KMS-11 (cell line): Measurements from ENCODE around the gene CYB5A.

Experiments
- H2AFZ ChIP-seq: fragments of 200-600 bp; sonication (generic); 2 replicates; pipeline ENCODE4 v1.6.1; 2016; ENCODE audit warnings: antibody characterized with exemption, mixed run types, low read depth
- H3K27ac ChIP-seq: fragments of 200-600 bp; sonication (generic); 2 replicates; pipeline ENCODE4 v1.6.1; 2016; ENCODE audit warnings: mild to moderate bottlenecking, mixed run types
- H3K27me3 ChIP-seq: fragments of 200-600 bp; sonication (generic); 2 replicates; pipeline ENCODE4 v1.6.1; 2017; ENCODE audit warnings: mild to moderate bottlenecking, low read depth, mixed run types, moderate library complexity; ENCODE audit not compliant: insufficient read depth
- H3K36me3 ChIP-seq: fragments of 200-600 bp; sonication (generic); 2 replicates; pipeline ENCODE4 v1.6.1; 2017; ENCODE audit warnings: mild to moderate bottlenecking, mixed run types; ENCODE audit not compliant: insufficient read depth
- H3K4me1 ChIP-seq: fragments of 200-600 bp; sonication (generic); 2 replicates; pipeline ENCODE4 v1.6.1; 2016; ENCODE audit warnings: mild to moderate bottlenecking, low read depth, mixed run types; ENCODE audit not compliant: poor library complexity, severe bottlenecking
- H3K4me2 ChIP-seq: fragments of 200-600 bp; sonication (generic); 2 replicates; pipeline ENCODE4 v1.7.0; 2016; ENCODE audit warnings: mild to moderate bottlenecking, mixed run types
- H3K4me3 ChIP-seq: fragments of 200-600 bp; sonication (generic); IDR thresholded peaks from 2 replicates; pipeline ENCODE4 v1.6.1; 2017; ENCODE audit warnings: low read depth, low read length, mixed read lengths; ENCODE audit not compliant: insufficient read depth
- H3K79me2 ChIP-seq: fragments of 200-600 bp; sonication (generic); 2 replicates; pipeline ENCODE4 v1.6.1; 2016; ENCODE audit warnings: low read depth, mixed run types; ENCODE audit not compliant: insufficient read depth
- H3K9ac ChIP-seq: fragments of 200-600 bp; sonication (generic); 2 replicates; pipeline ENCODE4 v1.6.1; 2016; ENCODE audit warnings: mild to moderate bottlenecking, mixed run types
- H4K20me1 ChIP-seq: fragments of 200-600 bp; sonication (generic); 2 replicates; pipeline ENCODE4 v1.6.1; 2016; ENCODE audit warnings: mild to moderate bottlenecking, mixed run types; ENCODE audit not compliant: insufficient read depth
- TF ChIP-seq, protein P1 (sequence below): fragments of 200-600 bp; sonication (generic); conservative IDR thresholded peaks from 2 replicates; pipeline ENCODE4 v1.6.1; 2017; ENCODE audit warnings: low read depth, mild to moderate bottlenecking, antibody characterized with exemption, low read length, moderate library complexity, mixed read lengths

Gene CYB5A

DNA sequence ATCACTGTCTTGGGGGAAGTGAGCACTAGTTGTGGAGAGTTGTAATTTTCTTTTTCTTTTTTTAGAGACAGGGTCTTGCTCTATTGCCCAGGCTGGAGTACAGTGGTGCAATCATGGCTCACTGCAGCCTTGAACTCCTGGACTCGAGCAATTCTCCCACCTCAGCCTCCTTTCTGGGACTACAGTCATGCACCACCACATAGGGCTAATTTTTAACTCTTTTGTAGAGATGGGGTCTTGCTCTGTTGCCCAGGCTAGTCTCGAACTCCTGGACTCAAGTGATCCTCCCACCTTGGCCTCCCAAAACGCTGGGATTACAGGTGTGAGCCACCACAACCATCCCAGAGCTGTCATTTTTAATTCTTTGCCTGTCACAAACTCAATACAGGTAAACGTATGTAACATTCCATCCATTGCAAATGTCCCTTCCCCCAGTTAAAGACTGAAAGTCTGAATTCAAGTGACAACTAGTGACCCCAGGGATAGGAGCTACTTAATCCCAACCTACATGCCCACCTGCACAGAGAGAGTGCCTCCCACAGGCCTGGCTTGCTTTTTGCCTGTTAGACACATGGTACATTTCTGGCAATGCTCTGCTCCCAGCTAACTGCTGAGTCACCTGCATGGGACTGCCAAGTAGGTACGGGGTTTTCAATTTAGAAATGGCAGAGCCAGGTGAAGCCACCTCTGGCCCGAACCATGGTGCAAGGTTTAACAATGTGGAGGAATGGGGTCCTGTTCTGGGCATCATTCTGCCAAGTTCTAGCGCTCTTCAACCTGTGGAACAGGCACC lies 60.6 kb downstream of the CYB5A start:
- Histone ChIP-seq H2AFZ (no peak overlapping the region), H4K20me1 (no peaks in the 10 kb centered on the region), H3K4me1 (no peaks in the 10 kb centered on the region), H3K27me3 (no peaks in the 10 kb centered on the region), H3K36me3 (no peaks in the 10 kb centered on the region), H3K79me2 (no peaks in the 10 kb centered on the region), H3K9ac (no peak overlapping the region), H3K27ac (no peak overlapping the region), H3K4me3 (no peak overlapping the region), H3K4me2 (no peak overlapping the region)
- TF ChIP-seq, protein P1, sequence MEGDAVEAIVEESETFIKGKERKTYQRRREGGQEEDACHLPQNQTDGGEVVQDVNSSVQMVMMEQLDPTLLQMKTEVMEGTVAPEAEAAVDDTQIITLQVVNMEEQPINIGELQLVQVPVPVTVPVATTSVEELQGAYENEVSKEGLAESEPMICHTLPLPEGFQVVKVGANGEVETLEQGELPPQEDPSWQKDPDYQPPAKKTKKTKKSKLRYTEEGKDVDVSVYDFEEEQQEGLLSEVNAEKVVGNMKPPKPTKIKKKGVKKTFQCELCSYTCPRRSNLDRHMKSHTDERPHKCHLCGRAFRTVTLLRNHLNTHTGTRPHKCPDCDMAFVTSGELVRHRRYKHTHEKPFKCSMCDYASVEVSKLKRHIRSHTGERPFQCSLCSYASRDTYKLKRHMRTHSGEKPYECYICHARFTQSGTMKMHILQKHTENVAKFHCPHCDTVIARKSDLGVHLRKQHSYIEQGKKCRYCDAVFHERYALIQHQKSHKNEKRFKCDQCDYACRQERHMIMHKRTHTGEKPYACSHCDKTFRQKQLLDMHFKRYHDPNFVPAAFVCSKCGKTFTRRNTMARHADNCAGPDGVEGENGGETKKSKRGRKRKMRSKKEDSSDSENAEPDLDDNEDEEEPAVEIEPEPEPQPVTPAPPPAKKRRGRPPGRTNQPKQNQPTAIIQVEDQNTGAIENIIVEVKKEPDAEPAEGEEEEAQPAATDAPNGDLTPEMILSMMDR = no peak

DNA sequence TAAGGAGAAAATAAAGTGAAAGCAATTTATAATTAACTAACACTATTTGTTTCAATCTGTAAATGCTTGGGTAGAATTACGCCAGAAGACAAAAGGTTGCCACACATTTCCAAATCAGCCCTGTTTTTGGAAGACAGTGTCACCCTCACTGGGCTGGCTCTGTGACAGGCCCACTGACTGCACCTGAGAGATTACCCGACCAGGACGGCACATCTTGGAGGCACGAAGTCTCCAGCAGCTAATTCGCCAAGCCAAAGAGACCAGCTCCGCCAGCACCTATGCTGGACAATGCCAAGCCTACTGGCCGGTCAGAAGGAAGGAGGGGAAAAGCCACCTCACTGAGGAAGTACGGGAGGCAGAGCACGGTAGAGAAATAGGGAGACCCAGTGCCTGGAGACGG lies 61.9 kb downstream of the CYB5A start:
- Histone ChIP-seq H3K9ac (no peak overlapping the region), H3K4me2 (no peak overlapping the region), H3K4me3 (no peak overlapping the region), H3K27ac (no peak overlapping the region), H2AFZ (no peak overlapping the region), H4K20me1 (no peaks in the 10 kb centered on the region), H3K4me1 (no peaks in the 10 kb centered on the region), H3K27me3 (no peaks in the 10 kb centered on the region), H3K79me2 (no peaks in the 10 kb centered on the region), H3K36me3 (no peaks in the 10 kb centered on the region)
- TF ChIP-seq, protein P1 = no peak

DNA sequence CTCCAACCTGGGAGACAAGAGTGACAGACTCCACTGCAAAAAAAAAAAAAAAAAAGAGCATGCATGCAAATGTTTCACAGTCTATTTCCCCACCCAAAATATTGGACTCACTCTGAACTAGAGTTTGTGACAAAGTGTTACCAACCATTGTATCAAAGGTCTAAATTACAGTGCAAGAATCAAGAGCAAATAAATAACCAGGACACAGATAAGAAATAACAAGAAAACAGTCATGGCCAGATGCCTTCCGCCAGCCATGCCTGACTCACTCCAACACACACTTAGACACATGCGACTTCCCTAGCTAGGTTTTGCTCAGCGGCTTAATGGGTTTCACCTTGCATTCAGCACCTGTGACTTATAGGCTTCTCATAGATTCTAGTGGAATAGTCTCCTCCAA lies 62.8 kb downstream of the CYB5A start:
- Histone ChIP-seq H3K4me3 (no peak overlapping the region), H2AFZ (no peak overlapping the region), H3K4me1 (no peaks in the 10 kb centered on the region), H3K27ac (no peak overlapping the region), H3K4me2 (no peak overlapping the region), H4K20me1 (no peaks in the 10 kb centered on the region), H3K27me3 (no peaks in the 10 kb centered on the region), H3K36me3 (no peaks in the 10 kb centered on the region), H3K9ac (no peak overlapping the region), H3K79me2 (no peaks in the 10 kb centered on the region)
- TF ChIP-seq, protein P1 = no peak

DNA sequence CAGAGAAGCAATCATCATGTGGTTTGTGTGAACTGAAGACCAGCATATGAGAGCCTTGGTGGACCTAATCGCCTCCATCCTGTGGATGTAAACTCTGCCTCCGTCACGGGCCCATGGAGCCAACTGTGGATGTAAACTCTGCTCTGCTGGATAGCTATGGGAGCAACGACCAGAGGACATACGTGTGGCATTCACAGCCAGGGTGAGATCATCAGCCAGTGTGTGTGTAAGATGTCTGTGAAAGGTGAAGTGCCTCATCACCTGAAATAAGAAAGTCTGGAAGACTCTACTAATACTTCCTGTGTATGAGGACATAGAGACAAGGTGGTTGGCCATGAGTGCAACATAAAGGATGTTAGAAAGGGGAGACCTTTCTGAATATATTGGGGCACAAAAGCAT lies 63.5 kb downstream of the CYB5A start:
- Histone ChIP-seq H3K27me3 (no peaks in the 10 kb centered on the region), H3K27ac (no peak overlapping the region), H3K36me3 (no peaks in the 10 kb centered on the region), H2AFZ (no peak overlapping the region), H4K20me1 (no peaks in the 10 kb centered on the region), H3K4me2 (no peak overlapping the region), H3K9ac (no peak overlapping the region), H3K79me2 (no peaks in the 10 kb centered on the region), H3K4me1 (no peaks in the 10 kb centered on the region), H3K4me3 (no peak overlapping the region)
- TF ChIP-seq, protein P1 = no peak
